GM12878 (cell line): Measurements from ENCODE around the gene SEMA3C. TPM values are rescaled to one million over a fixed set of nuclear protein-coding genes. Genes with fewer than 3 reads are reported as not detected.

Experiments
- ATAC-seq: fragments of 200-7000 bp; cut with Tn5 transposase; 3 replicates; pipeline ENCODE4 v1.9.1; 2020; ENCODE audit warnings: mild to moderate bottlenecking, moderate library complexity
- BruUV-seq: library from RNA; stranded (reverse); fragments of 400-500 nt; replicated peaks from 2 replicates; lab custom pipeline; 2021; lab: Mats Ljungman, UMichigan
- CTCF ChIA-PET: fragments of 300-600 bp; sonication (Branson Sonifier 250); formaldehyde crosslinking; extraction: SDS; loops from one replicate; lab custom pipeline; 2021; ENCODE audit warnings: inconsistent platforms; lab: Yijun Ruan, JAX
- POLR2A ChIA-PET: fragments of 350-600 bp; formaldehyde crosslinking; extraction: SDS; loops from one replicate; lab custom pipeline; 2021; ENCODE audit warnings: inconsistent platforms; lab: Charles Lee
- RAD21 ChIA-PET: fragments of 300-600 bp; sonication (Branson Sonifier 250); formaldehyde crosslinking; loops from one replicate; lab custom pipeline; 2023; ENCODE audit warnings: antibody characterized with exemption; ENCODE audit not compliant: unreplicated experiment; lab: Charles Lee
- SMC1A ChIA-PET: fragments of 300-600 bp; sonication (Branson Sonifier 250); formaldehyde crosslinking; loops from one replicate; lab custom pipeline; 2023; ENCODE audit not compliant: unreplicated experiment, uncharacterized antibody; lab: Charles Lee
- DNase-seq: peaks from one replicate; pipeline ENCODE4 v3.0.0-alpha.2; 2011; ENCODE audit warnings: low read depth, low spot score
- FAIRE-seq: peaks from 3 replicates; lab custom pipeline; 2011; peaks lifted over from hg19 to GRCh38; lab: Jason Lieb, UNC
- H2AFZ ChIP-seq: 2 replicates; pipeline ENCODE4 v1.6.0; 2011; ENCODE audit warnings: low read depth, low read length, control low read depth; ENCODE audit not compliant: control insufficient read depth
- H3K27ac ChIP-seq: 2 replicates; pipeline ENCODE4 v1.5.1; 2011; ENCODE audit warnings: control low read depth; ENCODE audit not compliant: control insufficient read depth, insufficient read depth
- H3K27me3 ChIP-seq, 2 experiments: replicated peaks in 1 of 2; 2 replicates each; pipeline versions ENCODE4 v1.6.0 to v1.6.1; 2011; ENCODE audit warnings: low read length in 1 of 2; ENCODE audit not compliant: control insufficient read depth in 2 of 2, insufficient read depth in 2 of 2
- H3K36me3 ChIP-seq, 2 experiments: 2 replicates each; pipeline ENCODE4 v1.5.1; 2011; ENCODE audit warnings: low read length in 1 of 2; ENCODE audit not compliant: control insufficient read depth in 2 of 2, insufficient read depth in 2 of 2
- H3K4me1 ChIP-seq: 2 replicates; pipeline ENCODE4 v1.6.1; 2011; ENCODE audit warnings: mild to moderate bottlenecking, low read length, moderate library complexity, mixed read lengths; ENCODE audit not compliant: control insufficient read depth, insufficient read depth
- H3K4me2 ChIP-seq: 2 replicates; pipeline ENCODE4 v1.6.0; 2011; ENCODE audit warnings: control low read depth; ENCODE audit not compliant: control insufficient read depth, insufficient read depth
- H3K4me3 ChIP-seq: fragments of 200-600 bp; sonication (generic); 2 replicates; pipeline ENCODE4 v1.5.1; 2016
- H3K79me2 ChIP-seq: 2 replicates; pipeline ENCODE4 v1.6.0; 2011; ENCODE audit warnings: low read length; ENCODE audit not compliant: control insufficient read depth, insufficient read depth
- H3K9ac ChIP-seq: 2 replicates; pipeline ENCODE4 v1.8.0; 2011; ENCODE audit warnings: low read length, control low read depth, mixed read lengths; ENCODE audit not compliant: control insufficient read depth, insufficient read depth
- H3K9me3 ChIP-seq: replicated peaks from 3 replicates; pipeline ENCODE4 v1.5.1; 2011; ENCODE audit warnings: mild to moderate bottlenecking, low read length; ENCODE audit not compliant: control insufficient read depth, insufficient read depth
- H4K20me1 ChIP-seq: 2 replicates; pipeline ENCODE4 v1.6.0; 2011; ENCODE audit not compliant: control insufficient read depth, insufficient read depth
- BHLHE40 ChIP-seq, 2 experiments: fragments of 450-650 bp in 1 of 2; IDR thresholded peaks; 2 replicates each; pipeline ENCODE4 v1.6.1; 2011 to 2017; ENCODE audit warnings: low read depth in 2 of 2, borderline replicate concordance in 1 of 2, improper control_type of control experiment in 1 of 2, low read length in 1 of 2, mild to moderate bottlenecking in 1 of 2
- CBX3 ChIP-seq: fragments of 200-600 bp; sonication (generic); IDR thresholded peaks from 2 replicates; pipeline ENCODE4 v1.6.1; 2016; ENCODE audit warnings: low read depth, borderline replicate concordance
- CUX1 ChIP-seq: IDR thresholded peaks from 2 replicates; pipeline ENCODE4 v1.6.1; 2012; ENCODE audit warnings: improper control_type of control experiment, low read depth, low read length; ENCODE audit not compliant: insufficient replicate concordance
- EZH2 ChIP-seq: IDR thresholded peaks from 2 replicates; pipeline ENCODE4 v1.6.1; 2012; ENCODE audit warnings: low read depth, mild to moderate bottlenecking, control low read depth, inconsistent platforms, low read length, borderline replicate concordance; ENCODE audit not compliant: control insufficient read depth
- FOS ChIP-seq: IDR thresholded peaks from 3 replicates; pipeline ENCODE4 v1.6.1; 2011; ENCODE audit warnings: borderline replicate concordance; ENCODE audit not compliant: insufficient read length; ENCODE audit errors: extremely low read depth
- JUND ChIP-seq: IDR thresholded peaks from 2 replicates; pipeline ENCODE4 v1.6.1; 2012; ENCODE audit warnings: low read depth, mild to moderate bottlenecking, low read length, improper control_type of control experiment, moderate library complexity
- MTA3 ChIP-seq: IDR thresholded peaks from 2 replicates; pipeline ENCODE4 v1.6.1; 2012; ENCODE audit warnings: low read length, inconsistent platforms, borderline replicate concordance
- MYB ChIP-seq: fragments of 150-350 bp; IDR thresholded peaks from 2 replicates; pipeline ENCODE4 v1.6.1; 2014; ENCODE audit warnings: mild to moderate bottlenecking, low read depth, low read length, borderline replicate concordance
- TAF1 ChIP-seq: IDR thresholded peaks from 2 replicates; pipeline ENCODE4 v1.6.1; 2011; ENCODE audit warnings: mild to moderate bottlenecking, low read depth, low read length, borderline replicate concordance
- WGBS: methylation state at CpG from one replicate; pipeline ENCODE4 v1.1.6; 2016; ENCODE audit warnings: low lambda C conversion rate; ENCODE audit not compliant: insufficient replicate concordance, insufficient coverage; ENCODE audit errors: missing lambda C conversion rate; 5-methylcytosine and 5-hydroxymethylcytosine counted together
- in situ Hi-C: fragments of 300-500 bp; cut with MboI; formaldehyde crosslinking; loops from 9 replicates; pipeline ENCODE4 v1.14.3; 2018; ENCODE audit warnings: mixed read lengths
- intact Hi-C: fragments of 100-400 bp; cut with micrococcal nuclease; formaldehyde crosslinking; loops from one replicate; pipeline ENCODE4 v1.14.2; 2022; ENCODE audit not compliant: unreplicated experiment
- polyA plus RNA-seq, 11 experiments: library from polyadenylated mRNA; depleted of rRNA in 4 of 11; unstranded in 6 of 11; stranded (reverse) in 5 of 11; fragments of >200 nt; fragmentation: Nextera tagmentation in 4 of 11; fragmentation: Illumina TruSeq in 1 of 11; extraction: Ambion mirVana in 4 of 11; extraction: Trizol in 1 of 11; gene quantifications; 1 replicate in 1 of 11; 2 replicates in 10 of 11; pipeline versions ENCODE4 v1.2.1 to v1.2.3, GENCODE V29; 2011 to 2016; ENCODE audit warnings: inconsistent platforms in 2 of 11, missing spikeins in 2 of 11, low read depth in 1 of 11
- total RNA-seq, 4 experiments: library from RNA; depleted of rRNA in 3 of 4; stranded (reverse); fragments of >200 nt in 3 of 4; fragmentation: Illumina TruSeq in 1 of 4; extraction: Trizol in 1 of 4; gene quantifications; 2 replicates each; pipeline versions ENCODE4 v1.2.1 to v1.2.3, GENCODE V29; 2013 to 2021

The SEMA3C gene
- total and polyA plus RNA-seq, 10 of the 15 experiments (the other 5 are each of a cell fraction or from before 2014, with no cell fraction given): 0.01 to 0.41 (median 0.11) TPM; not detected in 6

- 15% methylated on average over 4 of the region's 4 CpGs for WGBS
- TF ChIP-seq CBX3: no peak
- TF ChIP-seq TAF1: no peak
- TF ChIP-seq BHLHE40 (IDR thresholded peaks at IDR 0.05; ENCODE audit: borderline replicate concordance in 1 of 2, low read depth in 2 of 2, low read length in 1 of 2): no peak
- TF ChIP-seq FOS: no peak
- TF ChIP-seq JUND: no peak
- TF ChIP-seq MYB: no peak
- no peak for TF ChIP-seq MTA3
- no peak for TF ChIP-seq EZH2
- no peak for TF ChIP-seq CUX1
- H3K4me3 ChIP-seq: no peak overlapping the region
- H3K9ac ChIP-seq: no peak overlapping the region
- no peak overlapping the region for H3K27ac ChIP-seq
- H3K9me3 ChIP-seq: no peaks in the 10 kb centered on the region
- in situ Hi-C loops: no loop called here
- ChIA-PET POLR2A (interaction anchor here (0.6 kb wide), 1 partner anchor 77 kb away, joined by 5 read pairs; no protein-coding TSS in a partner anchor), RAD21 (no interaction called here), SMC1A (no interaction called here), CTCF (no interaction called here)
- intact Hi-C loops: loop anchor here (10.0 kb wide), 1 partner anchor 64 kb away; no protein-coding TSS in a partner anchor
- H3K36me3 ChIP-seq: no peaks in the 10 kb centered on the region
- DNase-seq: no peak
- no peak for FAIRE-seq
- no peaks in the 10 kb centered on the region for H3K27me3 ChIP-seq
- H3K4me1 ChIP-seq: no peaks in the 10 kb centered on the region
- H4K20me1 ChIP-seq: no peaks in the 10 kb centered on the region
- BruUV-seq: no TSS peak
- H3K4me2 ChIP-seq: no peak overlapping the region
- H3K79me2 ChIP-seq: no peaks in the 10 kb centered on the region
- ATAC-seq: no peak
- H2AFZ ChIP-seq: no peak overlapping the region
These were observed 18.0 kb downstream of the SEMA3C start for GRCh38 chr7:80900583-80901576.
